GM18508 (cell line): ENCODE measurements around the gene SERPINB5.
A peak's percentile ranks its signal among the peaks of the same experiment; 100 is the strongest.

Experiments used
- ATAC-seq: cut with Tn5 transposase; IDR thresholded peaks from one replicate; pipeline ENCODE4 v1.9.1; 2021; ENCODE audit warnings: moderate number of reproducible peaks; ENCODE audit not compliant: insufficient read depth, unreplicated experiment

Gene SERPINB5

DNA sequence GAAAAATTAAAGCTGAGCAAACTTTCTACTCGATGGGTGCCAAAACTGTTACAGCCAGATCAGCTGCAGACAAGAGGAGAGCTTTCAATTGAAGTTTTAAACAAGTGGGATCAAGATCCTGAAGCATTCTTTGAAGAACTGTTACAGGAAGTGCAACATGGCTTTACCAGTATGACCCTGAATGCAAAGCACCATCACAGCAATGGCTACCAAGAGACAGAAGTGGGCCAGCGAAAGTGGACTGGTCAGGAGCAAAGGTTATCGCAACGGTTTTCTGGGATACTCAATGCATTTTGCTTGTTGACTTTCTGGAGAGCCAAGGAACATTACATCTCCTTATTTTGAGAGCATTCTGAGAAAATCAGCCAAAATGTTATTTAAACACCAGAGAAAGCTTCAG lies 9.1 kb upstream of the SERPINB5 start:
- no peak for ATAC-seq

DNA sequence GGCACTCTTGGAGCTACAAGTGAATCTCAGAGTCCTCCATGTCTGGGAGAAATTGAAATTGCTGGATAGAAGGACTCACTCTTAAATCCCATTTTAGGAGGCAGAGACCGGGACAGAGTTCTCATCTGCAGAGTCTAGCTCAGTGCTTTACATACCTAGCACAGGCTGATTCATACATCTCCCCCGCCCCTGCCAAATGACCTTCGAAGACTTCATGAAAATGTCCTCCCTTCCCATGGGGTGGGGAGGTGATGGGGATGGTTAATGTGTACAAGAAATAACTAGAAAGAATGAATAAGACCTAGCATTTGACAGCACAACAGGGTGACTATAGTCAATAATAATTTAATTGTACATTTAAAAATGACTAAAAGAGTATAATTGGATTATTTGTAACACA lies 8.2 kb upstream of the SERPINB5 start:
- no peak for ATAC-seq

DNA sequence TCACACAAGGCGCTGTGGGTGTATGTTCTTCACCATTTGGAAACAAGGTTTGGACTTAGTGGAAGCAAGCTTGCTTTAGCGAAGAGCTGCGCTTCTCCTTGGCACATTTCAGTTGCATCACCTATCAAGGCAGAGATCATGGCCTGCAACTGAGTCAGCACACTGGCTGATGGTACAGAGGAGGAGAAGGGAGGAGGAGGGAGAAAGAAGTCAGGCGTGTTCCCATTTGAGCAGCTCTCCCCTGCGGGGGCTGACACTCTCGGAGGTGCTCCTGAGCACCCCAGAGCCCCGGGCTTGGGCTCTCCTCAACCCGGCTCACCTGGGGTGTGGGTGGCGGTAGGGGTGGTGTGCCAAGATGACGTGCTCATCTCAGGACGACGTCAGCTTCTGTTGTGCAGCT lies 6.0 kb upstream of the SERPINB5 start:
- no peak for ATAC-seq

DNA sequence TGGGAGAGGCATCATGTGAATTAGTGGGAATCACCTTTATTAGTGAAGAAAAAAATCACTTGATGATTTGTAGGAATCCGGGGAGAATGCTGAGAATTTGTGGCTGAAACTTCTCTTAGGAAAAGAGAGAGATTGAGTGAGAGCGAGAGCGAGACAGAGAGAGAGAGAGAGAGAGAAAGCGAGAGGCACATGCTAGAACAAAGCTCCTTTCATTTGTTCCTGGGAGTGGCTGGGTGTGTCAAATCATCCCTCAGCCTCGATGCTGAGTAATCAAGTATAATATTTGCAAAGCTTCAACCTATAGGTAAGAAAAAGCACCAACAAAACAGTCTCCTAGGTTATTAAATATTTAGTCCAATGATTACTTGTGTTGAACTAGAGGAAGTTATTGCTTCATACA lies 4.4 kb upstream of the SERPINB5 start:
- ATAC-seq = no peak

DNA sequence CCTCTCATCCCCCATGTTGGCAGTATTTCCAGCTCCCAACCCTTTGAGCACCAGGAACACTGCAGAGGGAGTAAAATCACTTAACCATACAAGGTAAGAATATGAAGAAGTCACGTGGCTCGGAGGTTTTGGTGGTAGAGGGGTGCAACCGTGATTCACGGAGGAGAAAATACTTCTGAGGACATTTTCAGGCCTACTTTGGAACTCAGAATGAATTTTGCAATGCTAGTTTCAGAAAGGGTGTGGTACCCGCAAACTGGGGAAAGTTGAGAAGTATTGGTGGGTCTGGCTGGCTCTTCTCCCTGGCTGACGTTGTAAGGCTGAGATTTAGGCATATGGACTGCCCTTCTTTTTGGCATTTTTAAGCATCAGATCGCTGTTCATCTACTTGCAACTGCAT lies 442 bp downstream of the SERPINB5 start:
- ATAC-seq = no peak

DNA sequence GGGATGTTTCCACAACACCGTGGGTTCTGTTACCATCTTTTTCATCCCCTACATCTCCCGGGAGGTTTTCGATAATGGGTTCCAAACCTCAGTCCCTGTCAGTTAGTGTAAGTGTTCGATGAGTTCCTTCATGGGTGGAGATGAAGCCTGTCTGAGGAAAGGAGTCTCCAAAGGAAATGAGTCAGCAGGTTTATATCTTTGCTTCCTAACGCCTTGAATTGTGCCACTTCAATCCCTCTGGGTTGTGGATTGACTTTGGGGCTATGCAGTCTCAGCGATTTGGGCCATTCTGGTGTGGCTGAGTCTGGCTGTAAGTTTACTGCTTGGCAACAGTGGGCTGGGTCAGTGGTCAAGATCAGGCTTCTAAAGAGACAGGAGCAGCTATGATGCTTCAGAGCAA lies 1.2 kb downstream of the SERPINB5 start:
- ATAC-seq = no peak

DNA sequence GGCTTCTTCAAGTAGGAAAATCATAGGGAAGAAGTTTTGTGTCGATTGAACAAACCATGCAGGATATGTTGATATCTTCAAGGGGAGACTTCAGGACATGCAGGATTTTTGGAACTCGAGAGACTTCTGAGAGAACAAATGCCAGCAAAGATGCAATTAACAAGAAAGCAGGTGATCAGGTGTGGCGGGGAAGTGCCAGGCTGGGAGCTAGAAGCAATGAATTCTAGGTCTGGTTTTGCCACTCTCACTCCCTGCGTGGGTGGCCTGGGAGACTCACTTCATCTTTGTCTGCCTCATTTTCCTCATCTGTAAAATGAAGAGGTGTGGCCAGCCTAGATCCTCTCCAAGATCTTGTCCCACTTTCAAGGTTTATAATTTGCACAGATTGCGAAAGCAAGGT lies 3.1 kb downstream of the SERPINB5 start:
- no peak for ATAC-seq

DNA sequence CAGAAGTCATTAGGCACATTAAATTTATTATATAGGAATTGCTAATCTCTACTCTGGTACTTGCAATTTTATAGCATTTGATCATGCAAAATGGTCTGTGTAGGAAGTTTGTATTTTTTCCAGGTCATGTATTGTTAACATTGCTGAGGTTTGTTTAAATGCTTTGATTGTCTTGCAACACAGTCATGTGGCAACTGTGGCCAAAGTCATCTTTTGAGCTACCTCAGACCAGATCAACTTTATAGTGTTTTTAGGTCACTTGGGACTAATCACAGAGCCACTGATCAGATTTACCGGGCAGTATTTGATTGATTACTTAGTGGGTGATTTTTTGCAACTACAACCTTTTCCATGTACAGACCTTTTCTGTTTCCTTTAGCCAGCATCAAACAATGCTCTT lies 3.7 kb downstream of the SERPINB5 start:
- ATAC-seq = no peak

DNA sequence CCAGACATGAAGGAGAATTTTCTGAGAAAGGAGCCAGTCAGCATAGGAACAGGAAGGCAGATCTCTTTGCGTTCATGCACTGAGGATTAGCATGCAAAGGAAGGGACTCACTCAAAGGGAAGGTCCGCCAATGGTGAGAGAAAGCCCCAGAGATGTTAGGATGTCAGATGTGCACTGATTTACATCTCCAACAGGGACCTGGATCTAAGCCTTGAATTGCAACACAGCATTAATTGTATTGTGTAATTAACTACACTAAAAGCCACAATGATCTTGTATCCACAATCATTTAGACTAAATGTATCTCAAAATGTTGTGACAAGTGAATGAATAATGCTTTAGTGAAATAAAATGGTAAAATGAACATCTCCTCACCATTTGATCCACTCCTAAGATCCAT lies 4.2 kb downstream of the SERPINB5 start:
- ATAC-seq = no peak

DNA sequence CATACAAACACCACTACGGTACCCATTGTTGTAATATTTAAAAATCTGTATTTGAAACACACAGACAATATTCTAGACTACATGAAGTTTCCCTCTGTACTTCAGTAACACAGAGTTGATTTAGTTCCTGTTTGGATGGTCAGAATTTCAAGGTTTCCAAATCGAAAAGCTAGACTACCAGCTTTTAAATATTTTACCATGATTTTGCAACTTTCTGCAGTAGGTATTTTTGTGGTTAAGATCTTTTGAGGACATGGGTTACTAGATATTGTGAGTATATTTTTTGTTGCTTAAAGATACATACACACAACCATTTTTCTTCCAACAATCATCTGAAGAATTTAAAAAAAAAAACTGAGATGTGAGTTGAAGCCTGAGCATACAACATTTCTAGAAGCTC lies 10.9 kb downstream of the SERPINB5 start:
- no peak for ATAC-seq

DNA sequence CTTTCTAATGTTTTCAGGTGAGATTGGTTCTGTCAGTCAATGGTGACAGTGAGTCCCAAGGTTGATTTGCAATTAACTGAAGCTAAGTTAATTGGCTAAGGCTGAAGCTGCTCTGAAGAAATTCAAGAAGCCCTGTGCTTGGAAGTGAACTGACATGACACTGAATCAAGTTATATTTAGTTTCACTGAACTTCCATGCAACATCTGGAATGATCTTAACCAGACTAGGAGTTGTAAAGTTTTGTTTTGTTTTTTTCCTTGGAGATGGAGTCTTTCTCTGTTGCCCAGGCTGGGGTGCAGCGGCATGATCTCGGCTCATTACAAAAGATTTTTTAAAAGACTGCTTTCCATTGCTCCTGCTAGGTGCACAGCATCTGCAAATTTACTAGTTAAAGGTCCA lies 11.4 kb downstream of the SERPINB5 start:
- no peak for ATAC-seq

DNA sequence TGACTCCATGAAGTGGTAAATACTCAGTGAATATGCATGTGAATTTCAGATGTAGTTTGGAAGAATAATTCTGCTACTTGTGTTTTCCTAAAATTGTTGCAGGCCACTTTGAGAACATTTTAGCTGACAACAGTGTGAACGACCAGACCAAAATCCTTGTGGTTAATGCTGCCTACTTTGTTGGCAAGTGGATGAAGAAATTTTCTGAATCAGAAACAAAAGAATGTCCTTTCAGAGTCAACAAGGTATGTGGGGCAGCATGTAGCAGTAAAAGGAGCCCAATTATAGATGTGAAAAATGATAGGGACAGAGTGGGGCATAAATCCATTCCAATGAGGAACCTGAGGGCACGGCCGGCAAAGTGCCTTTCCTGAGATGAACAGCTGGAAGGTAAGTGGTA lies 16.1 kb downstream of the SERPINB5 start:
- ATAC-seq = no peak

DNA sequence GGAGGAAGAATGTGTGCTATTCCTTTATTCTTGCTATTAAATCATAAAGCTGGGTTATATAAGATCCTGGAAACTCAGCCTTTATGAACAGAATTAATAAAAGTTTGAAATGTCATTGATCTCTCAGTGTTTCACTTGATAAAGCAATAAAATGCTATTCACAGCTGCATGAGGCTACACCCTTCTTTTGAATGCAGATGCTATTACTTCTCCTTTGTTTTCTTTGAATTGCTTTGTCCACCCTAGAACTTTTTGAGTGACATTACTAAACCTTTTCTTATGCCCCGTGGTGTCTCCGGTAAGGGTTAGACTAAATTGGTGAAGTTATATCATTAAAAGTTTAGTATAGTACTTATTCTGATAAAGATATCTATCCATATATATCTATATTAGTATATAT lies 18.9 kb downstream of the SERPINB5 start:
- ATAC-seq = no peak

DNA sequence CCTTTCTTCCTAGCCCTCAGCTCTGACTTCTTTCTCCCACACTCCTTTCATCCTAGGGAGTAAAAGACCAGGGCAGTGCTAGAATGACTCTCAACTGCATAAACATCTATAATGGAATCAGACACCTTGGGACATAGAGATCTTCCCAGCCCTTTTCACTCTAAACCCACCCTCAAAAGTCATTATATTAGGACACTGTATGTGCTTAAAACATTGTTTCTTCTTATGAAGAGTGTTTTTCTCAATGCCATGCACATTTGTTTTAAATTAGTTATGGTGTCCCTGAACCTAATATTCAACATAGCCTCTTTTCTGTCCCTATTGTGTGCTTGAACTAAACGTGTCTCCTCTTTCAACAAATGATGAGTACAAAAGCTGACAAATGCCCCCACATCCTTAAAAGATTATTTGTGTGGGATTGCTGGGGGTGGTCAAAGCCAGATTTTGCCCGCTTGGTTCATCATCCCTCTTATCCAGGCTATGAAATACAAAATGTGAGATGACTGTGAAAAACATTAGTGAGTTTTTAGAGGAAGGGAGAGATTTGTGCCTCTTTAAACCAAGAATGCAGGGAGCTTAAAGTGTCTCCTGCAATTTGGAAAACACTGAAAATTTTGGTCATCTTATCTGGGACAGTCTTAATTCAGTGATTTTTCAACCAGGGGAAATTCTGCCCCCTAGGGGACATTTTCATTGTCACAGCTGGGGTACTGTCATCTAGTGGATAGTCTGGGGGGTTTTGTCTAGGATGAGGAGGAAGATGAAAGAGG lies 29.0 kb downstream of the SERPINB5 start:
- no peak for ATAC-seq

DNA sequence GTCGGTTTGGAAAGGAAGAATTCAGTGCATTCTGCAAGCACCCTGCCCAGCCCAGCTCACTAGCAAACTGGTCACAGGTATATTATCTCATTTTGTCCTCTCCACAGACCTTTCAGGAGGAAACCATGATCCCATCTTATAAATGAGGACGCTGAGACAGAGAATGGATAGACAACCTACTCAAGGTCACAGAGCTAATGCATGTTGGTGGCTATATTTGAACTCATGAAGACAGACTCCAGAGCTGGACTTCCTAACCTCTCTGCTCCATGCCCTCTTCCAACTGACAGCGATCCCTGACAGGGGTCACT lies 29.5 kb downstream of the SERPINB5 start:
- no peak for ATAC-seq

DNA sequence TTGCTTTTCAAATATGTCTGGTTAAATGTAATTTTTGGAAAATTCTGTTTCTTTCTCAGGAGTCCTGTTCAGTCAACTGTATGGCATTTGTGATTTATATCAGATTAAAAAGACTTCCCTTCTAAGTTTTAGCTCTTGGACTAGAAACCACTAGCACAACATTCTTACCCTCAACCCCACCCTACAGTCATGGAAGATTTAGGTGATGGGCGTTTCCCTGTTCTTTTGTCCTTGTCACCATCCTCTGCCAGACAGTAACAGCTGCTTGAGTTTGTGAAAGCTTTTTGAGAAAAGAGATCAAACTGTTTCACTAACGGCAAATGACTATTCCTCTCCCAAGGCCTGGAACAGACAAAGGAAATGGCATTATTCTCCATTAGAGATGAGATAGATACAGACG lies 31.8 kb downstream of the SERPINB5 start:
- no peak for ATAC-seq

DNA sequence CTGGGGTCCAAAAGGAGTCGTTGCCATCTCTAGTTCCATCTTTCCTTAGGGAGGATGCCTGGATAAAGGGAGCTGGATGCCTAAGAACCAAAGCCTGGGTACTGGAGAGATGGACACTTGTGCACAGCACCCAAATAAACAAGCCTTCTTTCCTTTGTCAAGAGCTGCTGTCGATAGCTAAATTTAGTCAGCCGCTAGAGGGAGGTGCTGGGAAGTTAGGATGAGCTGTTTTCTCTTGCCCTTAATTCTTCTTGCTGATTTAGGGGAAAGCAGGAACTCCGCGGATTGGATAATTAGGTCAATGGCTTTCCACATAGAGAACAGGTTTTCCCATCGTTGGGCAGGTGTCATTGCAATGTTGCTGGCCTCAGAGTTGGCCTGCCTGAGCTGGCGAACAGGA lies 34.5 kb downstream of the SERPINB5 start:
- ATAC-seq = no peak

DNA sequence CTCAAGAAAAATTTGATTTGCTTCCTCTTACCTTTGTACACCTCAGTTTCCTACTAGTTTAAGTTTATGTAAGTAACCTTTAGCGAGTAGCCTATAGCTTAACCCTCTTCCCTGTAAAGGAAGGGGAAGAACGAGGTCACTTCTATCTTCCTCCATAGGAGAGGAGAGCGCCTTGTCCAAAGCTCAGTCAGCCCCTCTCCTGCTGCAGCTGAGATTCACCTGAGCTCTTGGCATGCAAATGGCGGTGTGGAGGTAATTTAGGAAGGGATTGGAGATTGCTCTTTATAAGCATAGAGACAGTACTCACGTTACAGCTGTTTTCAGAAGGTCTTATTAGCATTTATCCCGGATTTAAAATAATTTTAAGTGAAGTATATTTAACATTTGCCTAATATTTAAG lies 37.6 kb downstream of the SERPINB5 start:
- ATAC-seq = no peak

DNA sequence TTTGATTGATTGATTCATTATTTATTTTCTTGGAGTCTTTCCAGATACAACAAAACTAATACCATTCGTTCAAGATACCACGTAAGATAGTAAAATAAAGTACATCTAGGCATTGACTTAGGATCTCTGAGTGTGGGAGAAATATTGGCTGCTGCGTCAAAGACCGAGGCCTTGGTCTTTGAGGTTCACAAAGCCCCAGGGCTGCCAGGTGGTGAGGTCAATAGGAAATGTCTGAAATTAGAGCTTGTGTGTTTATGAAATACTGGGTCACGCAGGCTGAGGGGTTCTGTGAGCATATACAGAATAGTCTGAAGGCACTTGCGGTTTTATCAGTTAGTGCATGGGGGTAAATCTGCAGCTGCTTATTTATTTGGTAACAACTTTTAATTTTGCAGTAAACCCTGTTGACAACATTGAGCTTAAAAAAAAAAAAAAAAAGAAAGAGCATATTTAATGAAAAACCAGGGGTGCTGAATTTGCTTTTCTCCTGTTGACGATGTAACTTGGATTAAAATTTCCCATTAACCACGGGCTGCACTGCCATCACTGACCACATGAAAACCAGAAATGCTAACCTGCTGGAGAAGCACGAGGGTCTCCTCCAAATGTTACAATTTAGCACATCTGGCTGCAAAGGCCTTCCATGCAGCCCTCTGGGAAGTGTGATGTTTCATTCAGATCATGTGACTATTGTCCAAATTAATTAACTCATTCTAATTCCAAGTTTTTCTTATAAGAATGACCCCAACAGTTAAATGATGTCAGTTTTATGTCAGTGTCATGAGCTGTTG lies 38.3 kb downstream of the SERPINB5 start:
- no peak for ATAC-seq

DNA sequence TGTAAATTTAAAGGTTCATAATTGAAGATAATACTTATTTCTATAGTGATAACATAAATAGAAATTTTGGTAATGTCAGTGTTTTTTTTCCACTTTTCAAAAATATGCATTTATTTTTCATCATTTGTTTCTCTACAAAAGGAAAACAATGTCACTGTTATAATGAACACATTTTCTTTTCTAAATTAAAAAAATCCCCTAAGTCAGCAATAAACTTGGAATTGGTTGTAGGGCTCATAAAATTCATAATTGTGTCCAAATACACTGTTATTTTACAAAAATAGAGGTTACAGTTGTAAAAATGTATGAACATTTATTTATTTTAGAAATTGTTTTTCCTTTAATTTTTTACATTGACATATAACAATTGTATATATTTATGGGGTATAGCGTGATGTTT lies 39.0 kb downstream of the SERPINB5 start:
- no peak for ATAC-seq

DNA sequence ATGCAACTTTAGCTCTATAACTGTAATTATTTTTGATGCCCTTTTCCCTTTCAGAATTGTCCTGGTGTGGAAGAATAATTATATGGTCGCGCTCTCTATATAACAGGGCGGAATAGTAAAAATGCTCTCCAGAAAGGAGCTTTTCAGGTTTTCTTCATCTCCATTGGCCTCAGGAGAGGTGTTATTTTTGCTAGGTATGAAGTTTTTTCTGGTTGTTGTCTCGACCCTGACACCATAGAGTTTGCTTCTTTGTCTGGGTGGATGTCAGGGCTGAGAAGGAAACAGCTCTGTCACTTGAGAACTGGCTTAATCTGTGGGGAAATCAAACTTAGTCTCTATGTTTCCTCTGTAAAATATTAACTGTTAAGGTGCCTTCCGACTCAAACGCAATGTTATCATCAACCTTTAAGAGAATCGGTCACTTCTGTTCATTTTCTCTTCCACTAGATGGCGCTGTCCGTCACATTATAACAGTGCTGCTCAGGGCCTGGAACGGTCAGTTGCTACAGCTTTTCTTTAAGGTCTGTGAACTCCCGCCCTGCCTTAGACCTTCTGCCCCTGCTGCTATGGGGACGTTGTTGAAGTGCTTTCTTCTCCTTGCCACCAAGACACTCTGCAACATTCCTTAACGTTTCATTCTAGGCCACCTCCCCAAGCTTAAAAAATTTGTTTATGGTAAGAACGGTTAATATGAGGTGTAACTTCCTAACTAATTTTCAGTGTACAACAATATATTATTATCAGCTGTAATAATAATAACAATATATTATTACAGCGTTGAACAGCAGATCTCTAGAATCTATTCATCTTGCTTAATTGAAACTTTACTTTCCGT lies 41.6 kb downstream of the SERPINB5 start:
- peak; percentile 87 for ATAC-seq
